ENCODE measurements around the gene C20orf204.
"Not testable (repeated sequence)": the region's sequence is repeated elsewhere in the genome, so short reads cannot be mapped to it uniquely, and the experiment has no call there.

Gene C20orf204

GRCh38 chr20:64035933-64036345 lies at the start of gene C20orf204:
Gene C20orf204, plus strand, starts transcription at chr20:64036182. Its CDS starts 142 bp downstream, at chr20:64036324.
- no peak for DNase-seq (ENCODE audit: low read depth)

GRCh38 chr20:64000906-64001305 lies 35.1 kb upstream of the C20orf204 start:
- no peak for DNase-seq (ENCODE audit: low read depth)

- DNase-seq (ENCODE audit: low read depth), result no peak
These were observed 34.4 kb upstream of the C20orf204 start for GRCh38 chr20:64001607-64002011.

GRCh38 chr20:64003960-64004725 lies 31.8 kb upstream of the C20orf204 start:
- DNase-seq (ENCODE audit: low read depth), result no peak

- no peak for DNase-seq (ENCODE audit: low read depth)
These were observed 30.6 kb upstream of the C20orf204 start for GRCh38 chr20:64005394-64005793.

- DNase-seq (ENCODE audit: low read depth), result no peak
These were observed 29.5 kb upstream of the C20orf204 start for GRCh38 chr20:64006490-64006889.

GRCh38 chr20:64006902-64007301 lies 29.1 kb upstream of the C20orf204 start:
- DNase-seq (ENCODE audit: low read depth), result no peak

- DNase-seq (ENCODE audit: low read depth), result no peak
These were observed 26.1 kb upstream of the C20orf204 start for GRCh38 chr20:64009811-64010387.

- DNase-seq (ENCODE audit: low read depth), result no peak
These were observed 25.2 kb upstream of the C20orf204 start for GRCh38 chr20:64010711-64011237.

GRCh38 chr20:64011366-64011779 lies 24.6 kb upstream of the C20orf204 start:
- DNase-seq (ENCODE audit: low read depth), result no peak

GRCh38 chr20:64012385-64013154 lies 23.4 kb upstream of the C20orf204 start:
- DNase-seq (ENCODE audit: low read depth), result not testable (repeated sequence)

GRCh38 chr20:64015635-64016034 lies 20.3 kb upstream of the C20orf204 start:
- no peak for DNase-seq (ENCODE audit: low read depth)

- DNase-seq (ENCODE audit: low read depth), result no peak
These were observed 14.6 kb upstream of the C20orf204 start for GRCh38 chr20:64021124-64021975.

GRCh38 chr20:64022671-64023360 lies 13.2 kb upstream of the C20orf204 start:
- no peak for DNase-seq (ENCODE audit: low read depth)

GRCh38 chr20:64023361-64024140 lies 12.4 kb upstream of the C20orf204 start:
- DNase-seq (ENCODE audit: low read depth), result no peak

- DNase-seq (ENCODE audit: low read depth), result no peak
These were observed 11.6 kb upstream of the C20orf204 start for GRCh38 chr20:64024141-64024990.

GRCh38 chr20:64025101-64025825 lies 10.7 kb upstream of the C20orf204 start:
- no peak for DNase-seq (ENCODE audit: low read depth)

- no peak for DNase-seq (ENCODE audit: low read depth)
These were observed 10.1 kb upstream of the C20orf204 start for GRCh38 chr20:64025826-64026412.
